ENCODE data around the gene B3GNT4.
"Not testable (repeated sequence)": the region's sequence is repeated elsewhere in the genome, so short reads cannot be mapped to it uniquely, and the experiment has no call there.

The B3GNT4 gene

GRCh38 chr12:122189626-122190475 lies 13.7 kb upstream of the B3GNT4 start:
- no peak for DNase-seq

GRCh38 chr12:122190842-122191668 lies 12.5 kb upstream of the B3GNT4 start:
- DNase-seq = peak; percentile 76

- no peak for DNase-seq
These were observed 11.1 kb upstream of the B3GNT4 start for GRCh38 chr12:122192441-122192840.

- no peak for DNase-seq
These were observed 8.7 kb upstream of the B3GNT4 start for GRCh38 chr12:122194804-122195203.

GRCh38 chr12:122195405-122195804 lies 8.1 kb upstream of the B3GNT4 start:
- DNase-seq = no peak

GRCh38 chr12:122197612-122197966 lies 5.9 kb upstream of the B3GNT4 start:
- DNase-seq = no peak

GRCh38 chr12:122199484-122200355 lies 3.8 kb upstream of the B3GNT4 start:
- DNase-seq = no peak

- DNase-seq = no peak
These were observed 2.9 kb upstream of the B3GNT4 start for GRCh38 chr12:122200541-122201175.

GRCh38 chr12:122201381-122201780 lies 2.1 kb upstream of the B3GNT4 start:
- DNase-seq = no peak

GRCh38 chr12:122202017-122202416 lies 1.5 kb upstream of the B3GNT4 start:
- DNase-seq = no peak

GRCh38 chr12:122202811-122203210 lies 698 bp upstream of the B3GNT4 start:
- DNase-seq = not testable (repeated sequence)

GRCh38 chr12:122204167-122205052 lies 901 bp downstream of the B3GNT4 start:
- DNase-seq = no peak

- DNase-seq = no peak
These were observed 1.8 kb downstream of the B3GNT4 start for GRCh38 chr12:122205053-122205925.

GRCh38 chr12:122206111-122206881 lies 2.8 kb downstream of the B3GNT4 start:
- DNase-seq = no peak

GRCh38 chr12:122206976-122207375 lies 3.5 kb downstream of the B3GNT4 start:
- no peak for DNase-seq

GRCh38 chr12:122207391-122207790 lies 3.9 kb downstream of the B3GNT4 start:
- DNase-seq = no peak

- no peak for DNase-seq
These were observed 4.7 kb downstream of the B3GNT4 start for GRCh38 chr12:122208073-122208820.

- DNase-seq = no peak
These were observed 12.3 kb downstream of the B3GNT4 start for GRCh38 chr12:122215771-122216170.

- no peak for DNase-seq
These were observed 12.9 kb downstream of the B3GNT4 start for GRCh38 chr12:122216445-122216844.

Data from hematopoietic multipotent progenitor cell treated with erythropoietin and hydrocortisone succinate and interleukin-3 and kit ligand, for 8 days (in vitro differentiated cells).